Skeletal muscle cell (primary cell): ENCODE data around the gene ADAMTS12.

ENCODE experiments used
- DNase-seq: peaks from one replicate; pipeline ENCODE4 v3.0.0-alpha.2; 2010; ENCODE audit warnings: low read depth
- H3K4me3 ChIP-seq: 2 replicates; pipeline ENCODE4 v1.5.1; 2011; ENCODE audit warnings: low read depth, mild to moderate bottlenecking, control low read depth, low read length, moderate library complexity

The ADAMTS12 gene

DNA sequence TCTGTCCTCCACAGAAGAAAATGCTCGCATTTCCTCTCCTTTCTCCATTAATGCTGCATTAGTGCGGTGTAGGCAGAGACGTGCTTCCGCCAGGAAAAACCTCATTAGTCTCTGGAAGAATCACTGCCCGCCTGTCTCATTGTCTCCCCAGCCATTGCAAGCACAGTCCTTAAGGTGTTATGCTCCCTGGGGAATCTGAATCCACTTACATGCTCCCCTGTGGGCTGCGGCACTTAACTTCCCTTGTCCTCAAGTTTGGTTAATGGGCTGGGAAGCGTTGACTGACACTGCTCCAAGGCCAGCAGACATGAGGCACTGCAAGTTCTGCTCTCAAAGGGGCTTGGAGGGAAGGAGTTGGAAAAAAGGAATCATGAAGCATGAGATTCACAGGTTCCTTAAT, 409.5 kb downstream of the ADAMTS12 start:
- H3K4me3 ChIP-seq, result no peak overlapping the region
- no peak for DNase-seq

- H3K4me3 ChIP-seq, result no peak overlapping the region
- no peak for DNase-seq
These were observed 410.9 kb downstream of the ADAMTS12 start for GRCh38 chr5:33480876-33481275.

GRCh38 chr5:33479311-33479710, 412.5 kb downstream of the ADAMTS12 start:
- H3K4me3 ChIP-seq, result no peak overlapping the region
- DNase-seq, result no peak

- DNase-seq, result no peak
- H3K4me3 ChIP-seq, result no peak overlapping the region
These were observed 414.0 kb downstream of the ADAMTS12 start for GRCh38 chr5:33477816-33478215.

GRCh38 chr5:33476992-33477391, 414.8 kb downstream of the ADAMTS12 start:
- no peak overlapping the region for H3K4me3 ChIP-seq
- no peak for DNase-seq

- no peak overlapping the region for H3K4me3 ChIP-seq
- no peak for DNase-seq
These were observed 416.1 kb downstream of the ADAMTS12 start for GRCh38 chr5:33475706-33476105.

DNA sequence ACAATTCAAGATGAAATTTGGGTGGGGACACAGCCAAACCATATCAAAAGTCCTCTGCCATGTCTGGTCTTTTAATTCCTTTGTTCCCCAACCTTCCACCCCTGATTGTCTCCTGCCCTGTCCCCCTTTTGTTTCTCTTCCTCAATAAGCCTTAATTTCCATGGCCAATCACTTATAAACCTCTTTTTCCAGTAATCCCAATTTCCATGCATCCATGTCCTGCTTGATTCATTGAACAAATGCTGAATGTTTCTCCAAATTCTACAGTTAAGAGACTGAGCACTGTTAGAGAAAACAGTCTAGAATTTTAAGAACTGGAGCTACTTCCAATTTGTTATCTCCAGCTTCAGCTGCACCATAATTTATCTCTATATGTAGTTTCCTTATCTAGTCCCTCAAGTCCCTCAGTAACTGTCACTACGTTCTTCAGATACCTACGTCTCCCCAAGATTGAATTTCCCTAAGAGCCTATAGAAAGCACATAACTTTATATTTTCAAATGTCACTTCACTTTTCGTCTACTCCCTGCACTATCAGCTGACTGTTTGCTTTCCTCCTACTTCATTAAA, 416.8 kb downstream of the ADAMTS12 start:
- no peak for DNase-seq
- no peak overlapping the region for H3K4me3 ChIP-seq

DNA sequence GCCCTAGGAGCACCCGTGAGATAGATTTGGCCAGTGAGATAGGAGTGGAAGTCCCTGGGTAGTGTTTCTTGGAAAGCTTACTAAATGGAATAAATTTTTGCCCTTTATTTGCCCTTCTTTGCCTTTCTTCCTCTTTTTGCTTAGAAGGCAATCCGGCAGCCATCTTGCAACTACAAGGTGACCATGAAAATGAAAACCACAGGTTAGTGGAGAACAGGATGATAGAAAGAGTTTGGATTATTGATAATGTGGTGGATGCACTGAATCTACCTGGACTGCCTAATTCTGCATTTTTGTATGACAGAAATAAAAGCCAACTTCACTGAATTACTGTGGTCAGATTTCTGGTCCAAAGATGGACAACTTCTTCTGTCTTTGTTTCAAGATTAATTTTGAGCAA, 417.8 kb downstream of the ADAMTS12 start:
- no peak overlapping the region for H3K4me3 ChIP-seq
- DNase-seq, result no peak
